ENCODE measurements around the gene AMDHD1.
"Not testable (repeated sequence)": the region's sequence is repeated elsewhere in the genome, so short reads cannot be mapped to it uniquely, and the experiment has no call there.

Gene AMDHD1

DNA sequence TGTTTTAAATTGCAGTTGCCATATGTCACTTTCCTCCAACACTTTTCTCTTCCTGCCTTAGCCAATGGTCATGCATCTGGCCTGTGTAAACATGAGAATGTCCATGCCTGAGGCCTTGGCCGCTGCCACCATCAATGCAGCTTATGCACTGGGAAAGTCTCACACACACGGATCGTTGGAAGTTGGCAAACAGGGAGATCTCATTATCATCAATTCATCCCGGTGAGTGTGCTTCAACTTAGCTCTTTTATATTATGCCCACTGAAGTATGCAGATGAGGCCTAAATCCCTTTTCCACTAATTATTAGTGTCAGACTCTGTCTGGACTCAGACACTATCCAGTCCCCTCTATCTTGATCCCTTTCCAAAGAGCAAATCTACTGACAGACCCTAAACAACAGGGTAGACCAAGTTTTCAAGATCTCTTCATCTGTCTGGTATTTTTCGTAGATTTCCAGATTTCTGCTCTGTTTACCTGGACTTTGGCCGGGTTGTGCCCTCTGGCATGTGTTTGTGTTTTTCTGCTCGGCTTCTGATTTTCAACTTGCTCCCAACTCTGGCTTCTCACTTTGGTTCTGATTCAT, 23.2 kb downstream of the AMDHD1 start:
- DNase-seq: no peak

DNA sequence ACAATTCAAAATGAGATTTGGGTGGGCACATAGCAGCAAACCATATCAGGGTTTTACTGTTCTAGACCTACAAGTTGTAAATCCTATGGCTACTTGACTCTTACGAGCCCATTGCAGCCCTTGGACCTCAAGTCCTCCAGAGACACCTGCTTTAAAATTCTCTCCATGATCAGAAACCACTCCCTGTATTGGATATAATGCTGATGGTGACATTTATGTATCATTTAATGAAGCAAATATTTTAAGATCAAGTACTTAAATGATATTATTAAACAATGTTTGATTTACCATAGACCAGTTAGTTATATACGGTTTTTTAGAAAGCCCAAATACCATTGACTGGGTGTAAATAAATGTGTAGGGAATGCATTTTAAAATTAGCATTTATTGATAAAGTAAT, 24.2 kb downstream of the AMDHD1 start:
- DNase-seq: no peak

DNA sequence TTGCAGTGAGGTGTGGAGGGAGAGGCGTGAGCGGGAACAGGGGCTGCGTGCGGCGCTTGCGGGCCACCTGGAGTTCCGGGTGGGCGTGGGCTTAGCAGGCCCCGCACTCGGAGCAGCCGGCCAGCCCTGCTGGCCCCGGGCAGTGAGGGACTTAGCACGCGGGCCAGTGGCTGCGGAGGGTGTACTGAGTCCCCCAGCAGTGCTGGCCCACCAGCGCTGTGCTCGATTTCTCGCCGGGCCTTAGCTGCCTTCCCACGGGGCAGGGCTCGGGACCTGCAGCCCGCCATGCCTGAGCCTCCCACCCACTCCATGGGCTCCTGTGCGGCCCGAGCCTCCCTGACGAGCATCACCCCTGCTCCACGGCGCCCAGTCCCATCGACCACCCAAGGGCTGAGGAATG, 26.0 kb downstream of the AMDHD1 start:
- not testable (repeated sequence) for DNase-seq

DNA sequence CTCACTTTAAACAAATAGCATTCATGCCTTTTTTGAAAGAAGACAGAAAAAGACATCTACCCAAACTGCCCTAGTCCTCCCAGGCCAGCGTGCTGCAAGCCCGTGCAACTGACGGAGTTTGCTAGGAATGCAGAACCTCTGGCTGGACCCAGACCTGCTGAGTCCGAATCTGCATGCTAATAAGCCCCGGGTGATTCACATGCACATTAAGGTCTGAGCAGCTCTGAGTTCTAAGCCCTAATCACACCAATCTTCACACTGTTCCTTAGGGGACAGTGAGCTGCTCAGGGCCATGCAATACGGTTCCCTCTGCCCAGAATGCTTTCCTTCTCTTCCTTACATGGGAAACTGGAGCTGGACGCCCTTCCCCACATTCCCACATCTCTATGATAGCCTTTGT, 27.8 kb downstream of the AMDHD1 start:
- no peak for DNase-seq

DNA sequence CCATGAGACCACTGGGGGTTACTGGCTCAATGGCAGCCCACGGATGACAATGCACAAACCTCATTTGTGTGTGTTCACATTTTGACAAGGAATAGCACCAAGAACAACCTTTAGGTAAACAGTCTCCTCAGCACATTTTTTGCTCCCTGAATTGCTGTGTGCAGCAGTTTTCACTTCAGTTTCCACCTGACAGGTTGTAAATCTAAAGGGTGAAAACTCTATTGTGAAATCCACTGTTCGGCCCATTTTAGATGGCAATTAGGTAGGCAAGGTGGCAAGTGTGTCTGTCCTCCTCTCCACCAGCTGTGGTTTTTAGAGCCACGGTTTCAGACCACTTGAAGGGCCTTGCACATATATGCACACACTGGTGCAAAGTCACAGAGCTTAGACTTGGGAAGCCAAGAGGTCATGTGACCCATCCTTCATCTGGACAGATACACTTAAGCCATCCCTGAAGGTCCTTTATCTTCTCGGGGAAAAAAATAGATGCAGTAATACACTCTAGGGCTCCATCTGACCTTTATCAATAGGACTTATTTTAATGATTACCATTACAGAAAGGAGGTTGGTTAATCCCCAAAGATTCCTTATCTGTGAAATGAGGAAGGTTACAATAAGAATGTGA, 29.8 kb downstream of the AMDHD1 start:
- DNase-seq: no peak

DNA sequence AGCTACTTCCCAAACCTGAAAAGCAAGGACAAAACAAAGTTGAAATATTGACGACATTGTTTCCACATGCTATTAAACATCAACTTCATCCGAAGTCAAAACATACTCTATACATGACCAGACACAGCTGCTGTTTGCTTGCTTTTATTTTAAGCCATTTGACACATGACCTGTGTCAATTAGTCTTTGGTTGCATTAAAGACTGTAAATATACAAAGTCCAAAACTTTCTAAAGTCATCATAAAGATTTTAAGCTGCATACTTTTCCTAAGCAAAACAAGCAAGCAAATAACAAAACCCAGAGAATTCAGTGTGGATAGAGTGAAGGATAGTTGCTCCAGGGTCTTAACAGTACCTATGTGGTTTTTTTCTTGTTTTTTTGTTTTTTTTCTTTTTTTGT, 31.2 kb downstream of the AMDHD1 start:
- no peak for DNase-seq

DNA sequence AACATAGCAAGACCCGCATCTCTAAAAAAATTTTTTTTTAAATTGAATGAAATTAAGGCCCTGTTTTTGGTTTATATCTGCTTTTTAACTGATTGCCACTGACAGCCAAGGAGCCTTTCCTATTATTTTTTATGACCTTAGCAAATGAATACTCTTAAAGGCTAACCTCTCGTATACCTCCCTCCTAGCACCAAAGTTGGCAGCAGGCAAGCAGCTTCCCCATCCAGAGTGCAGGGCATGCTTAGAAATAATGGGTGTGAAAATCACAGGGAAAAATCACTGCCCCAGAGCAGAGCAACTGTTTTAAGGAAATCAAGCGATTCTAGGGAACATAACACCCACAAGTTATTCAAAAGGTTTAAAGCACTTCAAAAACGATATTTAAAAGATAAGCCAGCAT, 32.4 kb downstream of the AMDHD1 start:
- no peak for DNase-seq

DNA sequence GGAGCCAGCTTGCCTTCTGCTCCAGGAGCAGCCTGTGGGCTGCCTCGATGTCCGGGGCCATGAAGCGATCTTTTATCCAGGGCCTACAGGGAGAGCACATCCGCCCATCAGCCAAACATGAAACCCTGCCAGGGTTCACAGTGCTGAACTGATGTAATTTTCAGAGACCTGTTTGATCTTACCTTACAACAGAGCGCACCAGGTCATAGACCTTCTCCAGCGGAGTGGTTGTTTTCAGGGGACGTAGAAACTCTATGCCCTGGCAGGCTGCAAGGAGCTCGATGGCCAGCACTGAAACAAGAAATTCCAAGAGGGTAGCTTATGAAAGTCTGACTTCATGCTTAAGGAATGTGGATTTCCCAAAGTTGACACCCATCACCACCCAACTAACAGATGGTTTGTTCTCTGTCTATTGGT, 33.3 kb downstream of the AMDHD1 start:
- no peak for DNase-seq

DNA sequence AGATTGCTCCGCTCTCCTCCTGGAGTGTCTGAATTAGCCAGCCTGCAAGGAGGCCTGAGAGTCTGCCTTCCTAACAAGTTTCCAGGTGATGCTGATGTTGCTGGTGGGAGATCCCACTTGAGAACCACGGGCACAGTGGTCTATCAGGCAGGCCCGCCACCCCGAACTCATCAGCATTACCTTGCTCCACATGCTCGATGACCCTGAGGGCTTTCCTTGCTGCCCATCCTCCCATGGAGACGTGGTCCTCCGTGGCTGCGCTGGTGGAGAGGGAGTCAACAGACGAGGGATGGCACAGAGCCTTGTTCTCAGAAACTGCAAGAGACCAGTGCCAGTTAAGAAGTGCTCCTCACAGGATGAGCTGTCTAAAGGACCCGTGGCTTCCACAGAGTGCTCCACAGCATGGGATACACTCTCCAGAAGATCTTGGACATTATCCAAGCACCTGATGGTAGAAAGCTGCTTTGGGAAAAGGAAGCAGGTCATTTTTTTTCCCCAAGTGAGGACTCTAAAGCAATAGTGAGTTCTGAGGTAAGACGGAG, 34.7 kb downstream of the AMDHD1 start:
- DNase-seq: no peak

DNA sequence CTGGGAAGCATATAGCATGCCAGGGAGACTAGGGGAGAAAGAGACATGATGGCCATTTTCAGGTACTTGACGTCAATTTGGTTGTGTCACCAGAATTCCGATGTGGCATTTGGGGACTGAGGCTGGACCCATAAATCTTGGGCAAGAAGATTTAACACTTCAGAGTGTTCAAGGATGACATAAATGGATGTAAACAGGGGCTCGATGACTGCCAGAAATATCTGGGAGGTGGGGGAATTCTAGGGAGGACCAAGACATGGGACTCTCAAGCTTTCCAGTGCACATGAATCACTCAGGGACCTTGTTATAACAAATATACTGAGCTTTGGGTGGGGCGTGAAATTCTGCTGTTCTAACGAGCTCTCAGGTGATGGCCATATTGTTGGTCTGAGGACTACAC, 35.2 kb downstream of the AMDHD1 start:
- DNase-seq: no peak

DNA sequence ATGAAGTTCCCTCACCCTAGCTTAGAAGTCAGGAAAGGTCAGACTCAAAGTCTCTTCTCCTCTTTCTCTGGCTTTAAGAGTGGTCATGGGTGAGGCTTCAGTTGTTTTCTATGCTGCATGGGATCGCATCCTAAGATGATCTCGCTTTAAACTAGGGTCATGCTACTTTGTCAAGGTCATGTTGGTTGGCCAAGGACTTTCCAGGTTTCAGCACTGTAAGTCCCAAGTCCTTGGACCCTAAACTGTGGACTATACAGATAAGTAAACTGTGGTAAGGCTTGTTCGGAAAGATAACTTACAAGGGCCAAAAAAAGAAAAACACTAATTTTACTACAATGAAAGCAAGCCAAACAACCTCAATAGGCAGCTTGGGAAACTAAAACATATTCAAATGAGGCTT, 35.6 kb downstream of the AMDHD1 start:
- DNase-seq: no peak

DNA sequence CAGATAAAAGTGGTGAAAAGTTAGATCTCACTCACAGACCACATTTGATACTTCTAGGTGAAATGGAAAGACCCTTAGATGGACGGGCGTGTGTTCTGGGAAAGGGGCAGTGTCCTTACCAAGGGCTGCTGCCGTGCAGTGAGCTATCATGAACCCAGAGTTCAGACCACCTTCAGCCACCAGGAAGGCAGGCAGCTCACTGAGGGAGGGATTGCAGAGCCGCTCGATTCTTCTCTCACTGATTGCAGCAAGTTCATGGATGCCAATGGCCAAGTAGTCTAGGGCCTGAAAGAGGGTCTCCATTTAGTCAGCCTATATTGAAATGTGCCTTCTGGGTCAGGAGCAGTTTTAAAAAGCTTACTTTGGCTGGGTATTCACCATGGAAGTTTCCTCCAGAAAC, 37.3 kb downstream of the AMDHD1 start:
- DNase-seq: no peak

DNA sequence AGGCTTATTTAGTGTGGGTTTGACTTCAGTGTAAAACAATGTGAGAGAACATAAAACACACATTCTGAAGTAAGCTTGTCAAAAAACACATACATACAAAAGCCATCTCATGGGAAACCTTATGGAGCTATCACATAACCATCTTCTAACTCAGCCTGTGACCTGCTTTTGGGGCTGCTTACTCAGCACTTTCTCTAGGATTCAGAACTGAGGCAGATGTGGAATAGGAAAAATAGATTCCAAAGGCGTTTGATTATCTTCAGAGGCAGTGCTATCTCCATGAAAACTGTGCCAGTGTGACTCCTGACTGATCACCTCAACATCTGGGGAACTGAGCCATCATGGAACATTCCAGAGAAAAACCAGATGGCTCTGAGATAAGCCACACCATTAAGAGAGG, 39.5 kb downstream of the AMDHD1 start:
- no peak for DNase-seq

DNA sequence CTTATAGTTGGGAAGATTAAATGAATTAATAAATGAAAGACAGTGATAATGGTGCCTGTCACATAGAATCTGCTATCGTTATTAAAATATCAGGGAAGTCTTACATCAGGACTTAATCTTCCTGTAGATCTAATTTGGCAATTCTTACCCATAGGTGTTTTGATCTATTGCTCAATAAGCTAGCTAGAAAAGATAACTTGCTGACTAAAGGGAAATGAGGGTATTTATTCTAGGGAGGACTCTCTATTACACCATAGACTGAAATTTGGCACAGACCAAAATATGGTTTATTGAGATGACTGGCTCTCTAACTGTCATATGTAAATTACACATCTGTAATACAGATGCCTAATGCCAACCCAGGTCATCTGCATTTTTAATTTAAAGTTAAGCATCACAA, 41.6 kb downstream of the AMDHD1 start:
- DNase-seq: no peak

DNA sequence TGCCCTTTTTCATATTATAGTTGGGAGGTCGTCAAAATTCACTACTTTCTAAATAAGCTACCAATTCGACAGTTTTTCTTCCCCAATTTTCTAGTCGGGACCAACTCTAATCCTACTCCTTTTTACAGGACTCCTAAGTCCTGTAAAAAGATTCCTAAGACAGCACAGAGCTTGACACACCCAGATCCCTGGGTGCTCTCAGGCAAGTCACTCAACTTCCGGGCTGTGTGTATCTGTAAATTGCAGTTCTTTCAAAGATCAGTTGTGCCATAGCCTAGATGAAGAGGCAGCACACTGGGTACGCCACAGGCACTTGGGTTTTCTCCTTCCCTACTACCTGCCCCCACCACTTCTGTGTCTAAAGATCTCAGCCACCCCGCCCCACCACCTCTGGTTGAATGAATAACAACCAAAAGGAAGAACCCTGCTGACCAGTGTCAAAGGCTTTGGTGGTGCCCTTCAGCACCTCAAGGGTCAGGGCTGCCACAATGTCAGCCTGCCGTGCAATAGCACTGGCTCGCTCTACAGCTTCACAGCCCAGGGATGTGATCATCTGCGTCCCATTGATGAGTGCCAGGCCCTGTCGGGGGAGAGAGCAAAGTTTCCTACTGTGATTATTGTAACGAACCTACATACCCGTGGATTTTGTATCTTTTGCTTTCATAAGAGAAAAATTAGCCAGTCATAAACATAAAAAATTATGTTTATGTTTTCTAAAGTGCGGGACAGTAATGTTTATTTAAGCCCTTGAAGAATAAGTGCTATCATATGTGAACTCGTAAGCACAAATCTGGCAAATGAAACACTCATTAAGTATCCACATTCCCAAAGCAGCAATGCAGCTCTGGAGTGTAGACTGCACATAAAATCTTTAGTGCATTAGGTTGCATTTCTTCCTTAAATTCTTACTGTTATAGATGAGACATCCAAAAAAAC, 43.8 kb downstream of the AMDHD1 start:
- no peak for DNase-seq

DNA sequence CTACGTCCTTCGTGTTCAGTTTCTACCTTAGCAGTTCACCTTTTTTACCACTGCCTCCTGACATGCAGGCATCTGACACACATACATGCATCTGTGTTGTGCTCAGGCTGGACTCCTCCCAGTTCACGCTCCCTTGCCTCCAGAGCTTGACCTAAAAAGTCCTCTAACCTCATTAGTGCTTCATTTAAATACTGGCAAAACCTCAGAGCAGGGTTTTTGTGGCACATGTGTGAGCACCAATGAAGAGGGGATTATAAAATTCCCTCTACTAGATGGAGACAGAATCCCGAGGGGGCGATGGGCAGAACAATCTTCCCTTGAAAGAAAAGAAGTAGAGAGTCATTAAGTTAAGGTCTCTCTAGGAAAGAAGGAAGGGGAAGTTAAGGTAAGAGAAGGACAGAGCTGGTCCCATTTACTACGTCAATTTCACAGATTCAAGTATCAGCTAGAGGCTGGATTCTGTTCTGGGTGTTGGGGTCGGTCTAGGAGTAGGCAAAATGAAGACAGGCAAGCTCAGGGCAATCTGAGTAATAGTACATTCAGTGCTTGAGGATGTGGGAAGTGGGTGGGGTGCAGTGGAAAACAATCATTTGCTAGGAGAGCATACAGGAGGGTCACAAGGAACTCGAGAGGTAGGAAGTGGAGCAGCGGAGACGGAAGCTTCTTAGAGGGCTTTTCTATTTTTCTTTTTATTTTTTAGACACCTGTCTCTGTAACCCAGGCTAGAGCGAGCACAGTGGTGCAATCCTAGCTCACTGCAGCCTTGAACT, 45.6 kb downstream of the AMDHD1 start:
- no peak for DNase-seq

DNA sequence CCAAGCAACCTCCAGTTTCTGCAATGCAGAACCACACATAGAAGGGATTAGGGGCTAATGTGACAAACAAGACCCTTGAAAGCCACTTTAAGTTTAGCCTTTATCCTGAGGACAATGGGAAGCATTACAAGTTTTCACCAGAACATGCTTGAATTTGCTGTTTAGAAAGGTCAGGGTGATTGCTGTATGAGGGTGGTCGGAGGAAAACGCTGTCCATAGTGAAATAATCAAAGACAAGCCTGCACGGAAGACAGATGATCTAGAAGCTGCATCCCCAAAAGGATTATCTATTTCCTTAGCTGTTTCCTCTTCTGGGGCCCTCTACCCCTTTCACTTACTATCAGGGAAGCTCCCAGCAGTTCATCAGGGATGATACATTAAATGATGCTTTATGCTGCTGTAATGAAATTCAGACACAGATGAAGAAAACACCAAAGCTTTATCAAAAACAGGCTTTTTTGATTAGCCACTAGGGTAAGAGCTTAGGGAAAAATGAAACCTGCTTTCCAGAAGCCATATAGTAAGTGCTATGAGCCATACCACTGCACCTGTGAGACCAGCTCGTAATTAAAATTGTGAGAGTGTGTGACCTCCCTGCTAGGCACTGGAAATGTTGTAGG, 46.5 kb downstream of the AMDHD1 start:
- no peak for DNase-seq

DNA sequence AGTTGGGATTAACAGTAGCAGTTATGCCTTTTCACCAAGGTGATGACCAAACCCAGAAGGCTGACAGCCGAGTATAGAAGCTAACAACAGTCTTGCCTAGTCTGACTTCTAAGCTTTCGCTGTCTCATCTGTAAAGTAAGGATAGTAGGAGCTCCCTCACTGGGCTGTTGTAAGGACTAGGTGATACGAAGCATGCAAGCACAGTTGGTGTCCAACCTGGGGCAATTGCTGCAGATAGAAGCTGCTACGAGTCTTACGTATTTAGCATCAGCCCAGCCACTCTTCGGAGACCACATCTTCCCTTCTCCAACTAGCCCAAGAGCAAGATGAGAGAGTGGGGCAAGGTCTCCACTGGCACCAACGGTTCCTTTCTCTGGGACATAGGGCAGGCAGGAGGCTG, 47.0 kb downstream of the AMDHD1 start:
- DNase-seq: no peak

DNA sequence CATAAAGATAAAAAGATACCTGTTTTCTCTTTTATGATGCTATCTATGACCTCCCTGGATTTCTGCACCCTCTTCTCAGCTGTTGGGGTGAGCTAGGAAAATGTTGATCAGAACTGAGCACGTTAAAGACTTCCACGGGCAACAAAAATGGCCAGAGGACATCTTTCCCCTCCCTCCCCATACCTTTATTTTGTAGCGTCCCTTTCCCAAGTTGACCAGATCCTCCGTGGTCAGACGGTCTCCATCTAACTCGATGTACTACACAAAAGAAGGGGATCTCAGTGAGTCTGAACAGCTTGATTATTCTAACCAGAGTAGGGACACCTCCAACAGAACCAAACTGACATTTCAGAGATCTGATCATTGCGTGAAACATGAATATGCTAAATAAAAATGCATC, 50.8 kb downstream of the AMDHD1 start:
- no peak for DNase-seq

DNA sequence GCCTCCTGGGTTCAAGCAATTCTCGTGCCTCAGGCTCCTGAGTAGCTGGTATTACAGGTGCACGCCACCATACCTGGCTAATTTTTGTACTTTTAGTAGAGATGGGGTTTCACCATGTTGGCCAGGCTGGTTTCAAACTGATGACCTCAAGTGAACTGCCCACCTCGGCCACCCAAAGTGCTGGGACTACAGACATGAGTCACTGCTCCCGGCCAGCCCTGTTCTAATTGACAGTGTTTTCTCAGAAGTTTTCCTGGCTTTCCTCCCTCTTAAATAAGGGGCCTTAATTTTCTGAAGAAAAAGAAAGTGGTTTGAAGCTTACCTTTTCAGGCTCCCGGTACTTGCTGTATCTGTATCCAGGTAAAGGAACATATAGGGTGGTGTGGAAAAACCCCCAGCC, 51.3 kb downstream of the AMDHD1 start:
- DNase-seq: no peak

DNA sequence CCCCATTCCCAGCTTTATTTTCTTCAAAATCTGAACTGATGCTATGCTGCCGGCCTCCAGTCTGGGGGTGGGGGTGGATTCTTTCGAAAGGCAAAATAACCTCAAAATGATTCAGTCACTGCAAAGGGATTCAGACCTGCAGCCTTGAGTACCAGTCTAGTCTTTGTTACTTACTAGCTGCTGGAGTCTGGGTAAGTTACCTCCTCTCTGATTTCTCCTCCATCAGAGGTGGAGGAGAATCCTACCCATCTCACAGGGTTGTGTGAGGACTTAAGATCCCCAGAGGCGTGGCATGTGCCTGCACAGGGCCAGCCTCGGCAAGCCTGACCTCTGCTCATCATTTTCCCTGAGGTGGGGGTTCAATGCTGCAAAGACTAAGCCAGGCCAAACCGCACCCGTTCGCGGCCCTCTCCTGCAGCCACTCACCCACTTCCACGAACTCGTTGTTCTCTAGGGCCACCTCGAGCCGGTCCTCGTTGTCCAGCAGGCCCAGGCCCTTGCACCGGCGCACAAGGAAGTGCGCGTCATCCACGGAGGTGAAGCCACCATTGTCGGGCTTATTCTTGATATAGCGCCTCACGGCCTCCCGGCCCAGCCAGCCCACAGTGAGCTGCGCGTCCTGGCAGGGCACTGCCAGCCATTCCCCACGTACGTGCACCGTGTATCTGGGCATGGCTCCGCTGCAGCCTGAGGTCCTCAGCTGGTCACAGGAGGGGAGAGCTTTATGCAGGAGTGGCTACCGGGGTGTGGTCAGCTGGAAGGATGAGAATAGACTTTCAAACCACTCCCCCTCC, 52.3 kb downstream of the AMDHD1 start:
- DNase-seq: no peak
